Thoracic aorta (tissue), 2 donors: ENCODE data around the gene PTGS1. TPM values are rescaled to one million over a fixed set of nuclear protein-coding genes. Genes with fewer than 3 reads are reported as not detected.

ENCODE experiments used
- ATAC-seq: fragments of 150-250 bp; one replicate; pipeline ENCODE4 v1.8.0; 2017; ENCODE audit warnings: low read depth; ENCODE audit not compliant: insufficient number of reproducible peaks, low FRiP score
- DNase-seq: peaks from one replicate; pipeline ENCODE4 v3.0.0-alpha.2; 2020; ENCODE audit warnings: low spot score
- H3K27ac ChIP-seq, 2 donors: fragments of 200-600 bp; sonication (generic); 1 replicate in 1 of 2; 2 replicates in 1 of 2; pipeline ENCODE4 v1.5.1; 2016; ENCODE audit warnings: mild to moderate bottlenecking in 2 of 2, moderate library complexity in 2 of 2
- H3K27me3 ChIP-seq: fragments of 200-600 bp; sonication (generic); replicated peaks from 2 replicates; pipeline ENCODE4 v1.6.0; 2016; ENCODE audit warnings: mild to moderate bottlenecking; ENCODE audit not compliant: insufficient read depth
- H3K36me3 ChIP-seq: fragments of 200-600 bp; sonication (generic); one replicate; pipeline ENCODE4 v1.5.1; 2016
- H3K4me1 ChIP-seq, 2 donors: fragments of 200-600 bp; sonication (generic); 1 replicate in 1 of 2; 2 replicates in 1 of 2; pipeline versions ENCODE4 v1.5.1 to v1.6.0; 2016; ENCODE audit warnings: low read depth in 2 of 2, mild to moderate bottlenecking in 1 of 2; ENCODE audit not compliant: control insufficient read depth in 1 of 2
- H3K4me3 ChIP-seq: fragments of 200-600 bp; sonication (generic); 2 replicates; pipeline ENCODE4 v1.5.1; 2016; ENCODE audit warnings: mild to moderate bottlenecking
- H3K9me3 ChIP-seq: fragments of 200-600 bp; sonication (generic); 2 replicates; pipeline ENCODE4 v1.5.1; 2016
- CTCF ChIP-seq: fragments of 200-600 bp; sonication (generic); IDR thresholded peaks from one replicate; pipeline ENCODE4 v1.5.1; 2019; ENCODE audit warnings: antibody characterized with exemption
- total RNA-seq, 2 donors: library from RNA; depleted of rRNA; stranded (reverse); fragments of >200 nt; gene quantifications; one replicate each; pipeline versions ENCODE4 v1.1.0 to v1.2.3, GENCODE V29; 2016

Gene PTGS1
- total RNA-seq, 2 donors from 2014 or later, result 10.8 to 13.8 TPM

GRCh38 chr9:122364117-122364782 is 6.6 kb upstream of the PTGS1 start:
- TF ChIP-seq CTCF, result no peak
- ATAC-seq, result no peak
- H3K4me1 ChIP-seq, result no peaks in the 10 kb centered on the region

DNA sequence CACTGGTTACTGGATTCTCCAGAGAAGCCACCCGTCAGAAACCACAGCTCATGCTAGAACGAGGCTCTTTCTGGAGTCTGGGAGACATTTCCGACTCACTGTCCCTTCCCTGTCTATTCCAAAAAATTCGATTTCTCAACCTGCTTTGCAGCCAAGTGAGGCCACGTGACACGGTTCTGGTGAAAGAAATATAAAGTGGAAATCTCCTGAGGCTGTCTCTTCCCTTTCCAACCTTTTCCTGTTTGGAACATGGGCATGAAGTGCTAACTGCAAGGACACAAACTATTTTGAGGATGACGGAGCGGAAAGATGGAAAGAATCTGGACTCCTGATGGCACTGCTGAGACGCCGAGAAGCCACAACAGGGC is 6.1 kb upstream of the PTGS1 start:
- Histone ChIP-seq H3K36me3 (no peaks in the 10 kb centered on the region), H3K9me3 (no peaks in the 10 kb centered on the region), H3K4me3 (no peak overlapping the region), H3K4me1 (no peaks in the 10 kb centered on the region), H3K27me3 (no peaks in the 10 kb centered on the region), H3K27ac (no peak overlapping the region)
- no peak for TF ChIP-seq CTCF
- DNase-seq (no peak), ATAC-seq (no peak)

More at GRCh38 chr9:122364117-122364782, 6.6 kb upstream of the PTGS1 start:
- Histone ChIP-seq H3K27ac (no peak overlapping the region), H3K27me3 (no peaks in the 10 kb centered on the region), H3K36me3 (no peaks in the 10 kb centered on the region), H3K4me3 (no peak overlapping the region), H3K9me3 (no peaks in the 10 kb centered on the region)
- DNase-seq, result no peak

GRCh38 chr9:122366074-122366660 is 4.7 kb upstream of the PTGS1 start:
- Histone ChIP-seq H3K36me3 (no peaks in the 10 kb centered on the region), H3K4me1 (peaks cover 2 to 7% of the 10 kb centered on the region in 2 donors), H3K27me3 (no peaks in the 10 kb centered on the region), H3K4me3 (no peak overlapping the region), H3K9me3 (no peaks in the 10 kb centered on the region), H3K27ac (no peak overlapping the region)
- DNase-seq, result no peak
- no peak for ATAC-seq
- no peak for TF ChIP-seq CTCF

DNA sequence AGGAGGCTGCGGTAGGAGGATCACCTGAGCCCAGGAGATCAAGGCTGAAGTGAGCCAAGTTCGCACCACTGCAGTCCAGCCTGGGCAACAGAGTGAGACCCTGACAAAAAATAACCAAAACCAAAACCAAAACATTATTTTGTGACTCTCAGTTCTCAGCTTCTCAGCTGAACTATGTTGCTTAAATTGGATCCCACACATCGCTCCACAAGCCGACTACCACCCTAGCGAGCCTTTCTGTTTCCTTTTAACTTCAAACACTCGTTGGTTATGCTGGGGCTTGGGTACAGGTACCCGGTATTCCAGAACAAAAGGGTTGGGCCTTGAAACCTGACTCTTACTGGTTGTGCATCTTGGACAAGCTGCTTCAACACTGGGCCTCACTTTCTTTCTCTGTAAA is 3.8 kb upstream of the PTGS1 start:
- ATAC-seq (no peak), DNase-seq (no peak)
- TF ChIP-seq CTCF, result no peak
- Histone ChIP-seq H3K9me3 (no peaks in the 10 kb centered on the region), H3K4me1 (peaks cover 4 to 12% of the 10 kb centered on the region in 2 donors), H3K27ac (no peak overlapping the region), H3K36me3 (no peaks in the 10 kb centered on the region), H3K4me3 (no peak overlapping the region), H3K27me3 (no peaks in the 10 kb centered on the region)

DNA sequence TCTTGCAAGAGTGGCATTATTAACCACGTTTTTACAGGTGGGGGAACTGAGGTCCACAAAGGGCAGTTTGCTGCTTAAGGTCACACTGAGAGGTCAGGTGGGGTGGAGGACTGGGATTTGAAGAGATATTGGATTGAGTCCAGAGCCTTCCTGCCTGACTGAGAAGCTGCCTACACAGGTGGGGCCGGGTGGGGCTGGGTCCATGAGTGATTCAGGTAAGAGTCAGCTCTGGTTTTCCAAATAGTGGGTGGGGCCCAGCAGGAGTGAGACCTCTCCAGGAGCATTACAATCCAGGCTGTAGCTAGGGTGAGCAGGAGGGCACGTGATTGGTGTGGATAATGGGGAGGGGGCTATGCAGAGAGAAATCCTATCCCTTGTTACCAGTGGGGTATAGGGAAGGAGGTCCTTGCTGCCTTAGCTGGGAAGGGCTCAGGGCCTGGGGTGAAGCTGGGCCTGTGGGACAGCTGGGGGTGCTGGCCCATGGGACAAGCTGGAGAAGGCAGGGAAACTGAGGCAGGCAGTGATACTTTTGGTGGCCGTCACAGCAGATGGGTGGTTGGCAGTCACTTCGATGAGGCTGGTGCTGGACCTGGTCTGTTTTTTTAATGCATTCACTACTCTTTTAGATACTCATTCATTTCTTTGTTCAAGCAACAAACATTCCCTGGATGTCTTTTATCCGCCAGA is 2.9 kb upstream of the PTGS1 start:
- DNase-seq (no peak), ATAC-seq (no peak)
- Histone ChIP-seq H3K4me3 (no peak overlapping the region), H3K9me3 (no peaks in the 10 kb centered on the region), H3K36me3 (no peaks in the 10 kb centered on the region), H3K27me3 (no peaks in the 10 kb centered on the region), H3K27ac (no peak overlapping the region), H3K4me1 (peaks cover 4 to 12% of the 10 kb centered on the region in 2 donors)
- TF ChIP-seq CTCF, result no peak
